GM19193 (cell line): ENCODE data around the gene TEKT3.

Source experiments
- POLR2A ChIP-seq: IDR thresholded peaks from 4 replicates; pipeline ENCODE4 v1.6.1; 2011; ENCODE audit not compliant: insufficient read depth, insufficient read length; ENCODE audit errors: extremely low read depth

Gene TEKT3

DNA sequence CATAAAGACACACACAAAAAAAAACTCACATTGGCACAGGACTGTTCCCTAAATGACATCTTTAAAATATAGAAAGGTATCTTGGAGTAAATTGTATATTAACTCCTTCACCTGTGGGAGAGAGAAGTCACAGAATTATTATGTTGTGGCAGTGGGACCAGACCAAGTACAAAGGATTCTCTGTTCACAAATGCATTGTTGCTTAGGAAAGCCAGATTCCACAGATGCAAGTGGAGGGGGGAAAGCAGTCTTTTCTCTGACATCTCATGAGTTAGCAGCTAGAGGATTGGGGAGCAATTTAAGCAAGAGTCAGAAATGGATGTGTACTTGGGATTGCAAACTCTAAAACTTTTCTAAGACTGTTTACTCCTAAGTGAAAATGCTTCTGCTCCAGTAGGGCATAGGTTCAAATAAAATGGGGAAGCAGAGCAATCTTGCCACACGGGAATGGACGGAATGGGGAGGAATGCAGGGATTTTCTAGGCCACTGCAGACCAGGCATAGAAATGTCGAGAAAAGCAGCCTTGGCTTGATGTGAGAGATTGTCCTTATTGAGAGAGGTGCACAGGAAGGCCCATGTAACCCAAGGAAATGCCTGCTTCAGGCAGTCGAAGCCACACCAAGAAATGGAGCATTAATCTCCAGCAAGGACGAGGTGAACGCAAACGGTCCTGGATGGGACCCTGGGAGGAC is 72.2 kb downstream of the TEKT3 start:
- no peak for TF ChIP-seq POLR2A

DNA sequence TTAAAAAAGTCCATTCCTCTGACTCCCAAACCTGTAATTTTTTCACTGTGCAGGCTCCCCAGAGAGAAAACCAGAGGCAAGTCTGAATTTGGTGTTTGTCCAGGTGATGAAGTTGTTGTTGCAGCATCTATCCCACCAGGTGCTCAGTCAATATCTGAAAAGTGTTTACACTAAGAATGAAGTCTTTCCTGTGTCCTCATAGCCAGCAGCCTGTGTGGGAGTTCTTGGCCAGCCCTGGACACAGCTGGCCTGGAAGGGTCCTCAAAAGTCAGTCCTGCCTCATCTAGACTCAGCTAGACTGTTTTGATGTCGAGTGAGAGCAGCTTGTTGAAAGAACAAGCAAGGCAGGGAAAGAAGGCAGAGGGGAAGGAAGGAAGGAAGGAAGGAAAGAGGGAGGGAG is 72.9 kb downstream of the TEKT3 start:
- TF ChIP-seq POLR2A, result no peak

DNA sequence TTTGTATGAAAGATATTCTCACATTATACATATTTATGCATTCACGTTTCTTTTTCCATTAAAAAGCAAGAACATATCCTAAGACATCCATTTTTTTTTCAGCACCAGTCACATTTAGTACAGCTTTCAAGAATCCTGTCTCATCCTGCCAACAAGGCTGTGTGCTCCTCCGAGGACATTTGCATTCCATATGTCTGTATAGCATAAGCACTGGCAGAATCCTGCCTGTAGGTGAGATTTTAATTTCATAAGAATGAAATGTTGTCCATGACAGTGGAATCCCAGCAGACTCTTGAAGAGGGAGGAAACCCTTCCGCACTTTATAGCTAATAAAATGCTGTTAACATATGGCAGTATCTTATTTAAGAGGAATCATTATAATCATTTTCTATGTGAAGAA is 73.4 kb downstream of the TEKT3 start:
- no peak for TF ChIP-seq POLR2A

DNA sequence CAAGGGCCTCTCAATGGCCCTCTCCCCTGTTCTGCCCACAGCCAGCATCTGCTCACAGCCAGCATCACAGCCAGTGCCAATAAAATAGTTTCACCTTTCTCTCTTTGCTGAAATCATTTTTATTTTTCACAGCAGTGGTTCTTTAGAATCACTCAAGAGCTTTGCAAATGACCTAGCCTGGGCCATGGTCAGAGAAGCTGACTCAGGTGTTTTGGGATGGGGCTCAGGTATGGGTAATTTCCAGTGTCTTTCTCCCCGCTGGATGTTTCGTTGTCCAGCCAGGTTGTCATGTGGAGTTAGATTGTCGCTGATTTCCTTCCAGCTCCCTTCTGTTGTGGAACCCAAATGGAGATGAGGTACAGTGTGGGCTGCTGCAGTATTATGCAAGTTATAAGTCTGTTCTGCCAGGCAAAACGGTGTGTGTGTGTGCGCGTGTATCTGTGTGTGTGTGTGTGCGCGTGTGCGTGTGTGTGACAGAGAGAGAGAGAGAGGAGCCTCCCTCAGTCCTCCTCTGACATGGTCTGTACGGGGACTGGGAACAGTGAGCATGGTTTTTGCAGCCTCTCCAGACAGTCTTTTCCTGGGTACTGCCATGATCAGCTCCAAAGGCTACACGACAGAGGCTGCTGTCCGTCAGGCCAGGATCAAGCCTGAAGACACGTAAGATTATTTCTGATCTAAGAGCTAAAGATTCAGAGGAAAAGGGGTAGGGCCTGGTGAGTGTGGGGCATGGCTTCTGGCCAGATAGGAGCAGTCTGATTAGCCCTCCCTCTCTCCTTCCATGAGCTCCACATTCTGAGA is 74.9 kb downstream of the TEKT3 start:
- no peak for TF ChIP-seq POLR2A

DNA sequence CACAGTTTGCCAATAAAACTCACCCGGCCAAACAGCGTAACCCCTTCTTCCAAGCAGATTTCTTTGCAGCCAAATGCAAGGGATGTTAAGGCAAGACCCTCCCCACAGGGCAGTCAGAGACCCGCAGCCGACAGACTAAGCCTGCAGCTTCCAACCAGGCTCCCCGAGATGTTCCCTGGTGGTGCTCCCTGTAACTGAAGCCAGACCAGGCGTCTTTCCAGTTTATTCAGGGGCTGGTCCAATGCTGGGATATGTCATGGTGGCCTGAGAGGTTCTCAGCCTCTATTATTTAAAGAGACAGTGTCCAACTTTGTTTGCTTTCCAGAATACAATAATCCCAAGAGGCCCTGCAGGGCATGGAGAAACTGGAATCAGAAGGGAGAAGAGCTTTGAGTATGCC is 76.3 kb downstream of the TEKT3 start, which contains the start of gene PMP22:
Gene PMP22 (minus strand): TSS at position 196 of the 400 bp plus-strand sequence. CDS start 4,599 bp downstream, outside the sequence.
- no peak for TF ChIP-seq POLR2A

DNA sequence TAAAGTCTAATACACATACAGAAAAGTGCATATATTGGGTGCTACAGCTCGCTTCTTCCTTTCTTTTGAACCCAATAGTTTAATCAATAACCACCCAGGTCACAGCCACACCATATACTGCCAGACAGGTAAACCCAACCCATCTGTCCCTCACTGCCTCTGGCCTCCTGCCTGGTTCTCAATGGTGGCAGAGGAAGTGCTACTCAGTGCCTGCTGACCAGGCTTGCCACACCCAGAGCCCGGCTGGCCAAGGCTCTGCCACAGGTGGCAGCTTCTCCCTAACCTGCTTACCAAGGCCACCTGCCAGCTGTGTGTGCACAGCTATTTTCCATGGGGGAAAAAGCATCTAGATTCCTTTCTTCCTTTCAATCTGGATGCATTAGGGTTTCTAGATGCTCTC is 76.9 kb downstream of the TEKT3 start:
- no peak for TF ChIP-seq POLR2A

DNA sequence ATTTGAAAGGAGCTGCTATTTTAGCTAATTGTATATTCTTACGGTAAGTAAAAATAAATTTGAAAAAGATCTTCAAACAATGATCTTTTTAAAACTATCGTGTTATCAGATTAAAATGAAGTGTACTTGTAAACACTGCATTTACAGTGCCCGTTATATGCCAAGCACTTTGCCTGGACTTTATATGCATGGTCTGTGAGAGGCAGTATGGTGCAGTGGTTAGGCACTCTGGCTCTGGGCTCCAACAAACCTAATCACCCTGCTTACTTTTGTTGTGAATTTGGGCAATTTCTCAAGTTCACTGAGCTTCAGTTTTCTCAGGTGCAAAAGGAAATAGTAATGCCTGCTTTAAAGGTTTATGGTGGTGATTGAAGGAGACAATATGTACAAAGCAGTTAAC is 77.7 kb downstream of the TEKT3 start:
- TF ChIP-seq POLR2A, result no peak

DNA sequence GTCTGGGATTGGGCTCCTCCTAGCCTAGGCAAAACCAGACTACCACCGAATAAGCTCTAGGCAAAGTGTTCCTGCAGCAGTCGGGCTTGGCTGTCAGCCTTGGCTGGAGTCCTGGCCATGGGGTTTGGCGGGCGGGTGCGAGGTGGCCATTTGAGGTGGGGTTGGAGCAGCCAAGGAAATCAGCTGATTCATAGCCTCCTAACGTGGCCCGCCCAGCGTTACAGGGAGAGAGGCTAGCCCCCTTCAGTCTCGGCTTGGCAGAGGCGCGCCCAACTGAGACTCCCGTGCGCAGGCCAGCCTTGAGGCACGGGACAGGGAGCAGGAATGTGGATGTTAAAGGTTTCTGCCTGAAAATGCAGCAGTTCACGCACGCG is 78.2 kb downstream of the TEKT3 start:
- TF ChIP-seq POLR2A, result no peak

DNA sequence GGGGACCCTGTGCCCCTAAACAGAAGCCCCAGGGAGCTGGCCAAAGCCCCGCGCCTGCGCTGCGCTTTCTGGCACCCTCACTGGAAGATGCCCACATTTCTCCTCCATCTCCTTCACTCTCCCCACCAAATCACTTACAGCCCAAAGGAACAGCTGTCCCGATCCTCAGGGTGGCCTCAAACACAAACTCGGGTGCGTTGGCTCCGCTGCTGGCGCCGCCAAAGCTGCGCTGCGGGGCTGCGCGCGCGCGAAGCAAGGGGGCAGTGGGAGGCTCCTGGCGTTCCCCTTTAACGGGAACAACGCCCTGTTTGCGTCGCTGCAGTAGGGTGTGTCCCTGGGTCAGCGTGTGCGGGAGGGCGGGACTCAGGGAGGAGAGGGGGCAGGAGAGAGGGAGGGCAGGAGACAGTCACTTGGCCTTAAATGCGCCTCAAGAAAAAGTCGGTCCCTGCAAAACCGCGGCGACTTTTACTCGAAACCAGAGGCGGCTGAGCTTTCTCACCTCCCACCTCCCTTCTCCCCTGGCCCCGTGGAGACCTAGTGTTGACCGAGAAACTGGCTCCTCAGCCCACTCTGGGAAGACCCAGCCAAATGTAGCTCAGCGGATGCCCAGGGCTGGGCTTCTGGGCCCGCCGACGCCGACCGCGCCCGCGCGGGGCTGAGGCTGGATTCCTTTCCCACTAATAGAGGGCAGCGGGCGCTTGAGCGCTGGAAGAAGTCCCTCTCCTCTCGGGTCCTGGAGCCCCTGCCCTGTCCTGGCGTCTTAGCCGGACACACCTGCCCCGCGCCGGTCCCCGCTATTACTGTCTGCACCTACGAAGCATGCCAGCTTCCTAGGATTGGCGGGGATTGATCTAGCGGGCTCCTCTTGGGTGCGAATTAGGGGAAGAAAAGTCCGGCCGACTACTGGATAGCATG is 78.8 kb downstream of the TEKT3 start:
- no peak for TF ChIP-seq POLR2A

DNA sequence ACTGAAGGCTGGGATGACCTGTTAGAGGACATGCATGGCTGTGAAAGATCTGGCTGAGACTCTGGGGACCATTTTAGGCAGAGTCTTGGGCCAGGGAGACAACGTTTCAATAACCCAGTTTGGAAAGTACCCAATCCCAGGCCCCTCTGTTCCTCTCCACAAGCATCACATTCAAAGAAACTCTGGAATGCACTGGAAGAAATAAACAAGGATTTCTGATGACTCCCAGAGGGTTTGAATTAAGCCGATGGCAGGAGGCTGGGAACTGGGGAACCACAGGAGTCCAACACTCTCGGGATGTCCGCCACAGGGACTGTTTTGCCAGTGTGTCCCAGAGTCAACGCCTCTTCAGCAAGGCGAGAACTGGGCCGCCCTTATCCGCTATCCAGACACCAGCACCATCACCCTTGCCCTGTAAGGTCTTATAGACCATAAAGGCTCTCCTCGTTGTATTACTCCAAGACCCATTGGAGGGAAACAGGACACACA is 79.6 kb downstream of the TEKT3 start:
- no peak for TF ChIP-seq POLR2A

DNA sequence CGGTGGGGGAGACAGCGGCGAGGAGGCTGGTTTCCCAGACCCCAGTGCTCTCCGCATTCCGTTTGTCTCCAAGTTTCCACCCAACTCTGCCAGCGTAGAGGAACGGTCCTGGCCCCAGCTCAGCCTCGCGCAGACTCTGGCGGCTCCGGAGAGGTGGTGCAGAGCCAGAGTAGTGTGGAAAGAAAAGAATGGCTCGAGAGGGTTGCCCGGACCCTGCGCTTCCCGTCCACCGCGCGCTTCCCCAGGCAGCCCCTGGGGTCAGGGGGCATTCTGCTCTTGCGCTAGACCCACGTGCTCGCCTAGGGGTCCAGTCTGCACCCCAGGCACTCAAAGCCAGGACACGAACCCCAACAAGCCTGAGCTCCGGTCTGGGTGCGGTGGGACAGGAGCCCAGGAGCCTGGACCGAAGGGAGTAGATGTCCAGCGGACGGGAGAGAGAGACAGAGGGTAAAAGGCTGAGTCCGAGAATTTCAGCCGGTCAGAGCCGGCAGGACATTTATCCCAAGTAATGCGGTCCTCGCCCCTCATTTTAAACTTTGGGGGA is 80.1 kb downstream of the TEKT3 start:
- no peak for TF ChIP-seq POLR2A

DNA sequence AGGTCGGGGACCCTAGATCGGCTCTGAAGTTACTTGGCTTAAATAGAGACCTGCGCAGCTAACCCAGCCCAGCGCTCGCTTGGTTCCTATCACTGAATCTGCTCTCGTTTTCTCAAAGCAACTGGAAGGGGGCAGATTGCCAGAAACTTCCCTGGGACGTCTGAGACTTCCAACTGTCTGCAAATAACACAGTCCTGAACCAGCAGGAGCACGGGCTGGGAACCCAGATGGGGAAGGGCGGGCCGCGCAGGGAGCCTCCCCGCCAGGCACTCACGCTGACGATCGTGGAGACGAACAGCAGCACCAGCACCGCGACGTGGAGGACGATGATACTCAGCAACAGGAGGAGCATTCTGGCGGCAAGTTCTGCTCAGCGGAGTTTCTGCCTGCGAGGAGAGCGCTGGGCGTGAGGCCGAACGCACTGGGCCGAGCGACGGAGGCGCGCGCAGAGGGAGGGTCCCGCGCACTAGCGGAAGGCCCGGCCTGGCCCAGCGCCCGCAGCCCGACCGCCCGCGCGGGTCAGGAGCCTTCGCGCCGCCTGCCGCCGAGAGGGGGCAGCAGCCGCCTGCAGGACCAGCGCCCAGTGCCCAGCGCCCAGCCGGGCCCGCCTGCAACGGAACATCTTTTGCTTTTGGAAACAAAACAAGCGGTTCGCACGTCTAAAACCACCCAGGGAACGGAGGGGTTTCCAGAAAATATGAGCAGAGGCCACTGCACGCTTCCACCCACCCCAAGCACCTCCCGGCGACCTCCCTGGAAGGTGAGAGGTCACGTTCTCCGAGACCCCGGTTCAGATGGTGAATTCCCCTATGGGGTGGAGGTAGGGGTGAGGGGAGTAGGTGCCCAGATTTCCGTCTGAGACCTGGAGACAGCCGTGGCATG is 80.8 kb downstream of the TEKT3 start:
- no peak for TF ChIP-seq POLR2A

DNA sequence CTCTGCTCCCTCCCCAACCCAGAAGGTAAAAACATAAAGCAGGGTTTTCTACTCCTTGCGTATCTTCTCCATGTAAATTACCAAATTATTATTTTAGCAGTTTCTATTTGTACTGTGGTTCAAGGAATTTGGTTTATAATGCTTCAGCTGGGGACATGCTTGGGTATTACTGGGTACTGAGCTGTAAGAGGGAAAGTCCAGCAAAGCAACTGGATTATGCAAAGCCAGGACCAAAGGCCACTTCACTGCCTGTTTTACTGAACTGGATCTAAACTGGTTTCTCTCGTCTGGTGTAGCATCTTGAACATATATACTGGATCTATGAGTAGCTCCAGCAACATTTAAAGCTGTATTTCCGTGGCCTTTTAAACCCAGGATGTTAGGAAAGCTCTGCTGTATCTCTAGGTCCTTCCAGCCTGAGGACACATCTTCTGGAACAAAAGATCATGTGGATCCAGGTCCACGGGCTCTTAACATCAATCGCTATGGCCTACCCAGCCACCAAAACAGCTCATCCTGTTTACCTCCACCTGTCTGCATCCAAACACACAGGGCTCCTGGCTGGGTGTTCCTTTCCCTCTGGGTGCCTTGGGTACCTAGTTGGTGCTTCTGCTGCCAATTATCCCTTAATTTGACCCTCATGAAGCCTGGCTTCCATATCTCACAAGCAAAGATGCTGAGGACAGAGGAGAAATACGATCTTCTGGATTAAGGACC is 83.4 kb downstream of the TEKT3 start:
- no peak for TF ChIP-seq POLR2A

DNA sequence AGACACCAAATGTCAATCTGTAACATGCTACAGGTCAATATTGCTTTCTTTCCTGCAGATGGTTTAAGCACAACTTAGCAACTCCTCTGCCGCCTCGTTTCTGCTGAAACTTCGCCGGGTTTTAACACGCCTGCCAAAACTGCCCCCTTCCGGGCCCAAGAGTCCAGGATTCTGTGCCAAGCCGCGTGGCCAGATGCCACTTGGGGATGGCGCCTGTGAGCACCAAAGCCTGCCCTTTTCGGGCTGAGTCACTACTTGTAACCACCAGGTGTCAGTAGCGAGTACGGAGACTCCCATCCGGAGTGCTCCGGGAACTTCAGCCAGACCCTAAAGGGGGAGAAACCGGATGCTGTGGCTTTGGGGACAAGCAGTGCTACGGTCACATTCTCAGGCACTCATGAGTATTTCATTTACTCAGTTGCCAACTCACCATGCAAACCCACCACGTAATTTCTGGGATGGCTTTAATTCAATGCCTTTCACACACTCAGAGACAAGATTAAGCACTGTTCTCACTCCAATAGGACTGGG is 84.1 kb downstream of the TEKT3 start:
- TF ChIP-seq POLR2A, result no peak

DNA sequence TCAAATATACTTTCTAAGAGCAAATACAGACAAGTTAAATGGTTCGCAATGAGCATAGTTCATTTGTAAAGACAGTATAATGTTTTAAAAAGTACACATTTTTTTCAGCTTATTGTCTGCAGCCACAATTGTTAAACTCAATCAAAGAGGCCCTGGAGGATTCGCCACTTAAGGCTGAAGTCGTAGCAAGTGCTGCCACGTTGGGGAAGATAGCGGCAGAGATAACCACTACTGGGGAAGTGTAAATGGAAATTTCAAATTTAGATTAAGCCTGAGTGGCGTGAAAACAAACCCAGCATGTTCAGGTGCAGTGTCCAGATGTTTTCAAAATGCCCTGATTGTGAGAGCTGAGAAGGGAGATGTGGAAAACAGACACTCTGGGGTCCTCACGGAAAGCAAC is 84.7 kb downstream of the TEKT3 start:
- TF ChIP-seq POLR2A, result no peak
